BLaER1 (cell line): ENCODE measurements around the gene MATN1.

Experiments used
- H3K27ac ChIP-seq: shearing (Covaris generic); formaldehyde crosslinking; 2 replicates; pipeline ENCODE4 v1.8.1; 2022
- H3K27me3 ChIP-seq: shearing (Covaris generic); formaldehyde crosslinking; 2 replicates; pipeline ENCODE4 v1.8.1; 2022
- H3K36me3 ChIP-seq: shearing (Covaris generic); formaldehyde crosslinking; 2 replicates; pipeline ENCODE4 v1.8.1; 2022
- H3K4me1 ChIP-seq: shearing (Covaris generic); formaldehyde crosslinking; 2 replicates; pipeline ENCODE4 v1.8.1; 2022
- H3K4me2 ChIP-seq: shearing (Covaris generic); formaldehyde crosslinking; 2 replicates; pipeline ENCODE4 v1.8.1; 2022
- H3K4me3 ChIP-seq: shearing (Covaris generic); formaldehyde crosslinking; 2 replicates; pipeline ENCODE4 v1.8.1; 2022
- H3K9ac ChIP-seq: shearing (Covaris generic); formaldehyde crosslinking; 2 replicates; pipeline ENCODE4 v1.8.1; 2022
- H3K9me3 ChIP-seq: shearing (Covaris generic); formaldehyde crosslinking; 2 replicates; pipeline ENCODE4 v1.8.1; 2022
- H4K20me1 ChIP-seq: shearing (Covaris generic); formaldehyde crosslinking; 2 replicates; pipeline ENCODE4 v1.8.1; 2022
- Cebpa-rat ChIP-seq: shearing (Covaris generic); IDR thresholded peaks from 2 replicates; pipeline ENCODE4 v1.8.1; 2022

MATN1 gene

DNA sequence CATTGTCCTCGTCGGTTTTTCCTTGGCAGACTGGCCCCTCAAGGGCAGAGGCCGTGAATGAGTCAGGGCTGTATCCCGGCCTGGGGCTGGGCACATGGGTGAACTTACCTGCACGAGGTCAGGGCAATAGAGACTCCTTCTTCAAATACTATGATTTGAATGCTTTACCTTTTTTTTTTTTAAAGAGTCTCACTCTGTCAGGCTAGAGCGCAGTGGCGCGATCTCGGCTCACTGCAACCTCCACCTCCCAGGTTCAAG, 29.2 kb upstream of the MATN1 start:
- Histone ChIP-seq H3K27me3 (no peaks in the 10 kb centered on the region), H4K20me1 (peaks cover 58% of the 10 kb centered on the region), H3K9me3 (no peaks in the 10 kb centered on the region), H3K9ac (peak overlapping the region; percentile 98), H3K4me3 (peak overlapping the region; percentile 93), H3K4me2 (peak overlapping the region; percentile 98), H3K27ac (peak overlapping the region; percentile 98), H3K36me3 (peaks cover 73% of the 10 kb centered on the region), H3K4me1 (peaks cover 72% of the 10 kb centered on the region)
- TF ChIP-seq Cebpa-rat = no peak

DNA sequence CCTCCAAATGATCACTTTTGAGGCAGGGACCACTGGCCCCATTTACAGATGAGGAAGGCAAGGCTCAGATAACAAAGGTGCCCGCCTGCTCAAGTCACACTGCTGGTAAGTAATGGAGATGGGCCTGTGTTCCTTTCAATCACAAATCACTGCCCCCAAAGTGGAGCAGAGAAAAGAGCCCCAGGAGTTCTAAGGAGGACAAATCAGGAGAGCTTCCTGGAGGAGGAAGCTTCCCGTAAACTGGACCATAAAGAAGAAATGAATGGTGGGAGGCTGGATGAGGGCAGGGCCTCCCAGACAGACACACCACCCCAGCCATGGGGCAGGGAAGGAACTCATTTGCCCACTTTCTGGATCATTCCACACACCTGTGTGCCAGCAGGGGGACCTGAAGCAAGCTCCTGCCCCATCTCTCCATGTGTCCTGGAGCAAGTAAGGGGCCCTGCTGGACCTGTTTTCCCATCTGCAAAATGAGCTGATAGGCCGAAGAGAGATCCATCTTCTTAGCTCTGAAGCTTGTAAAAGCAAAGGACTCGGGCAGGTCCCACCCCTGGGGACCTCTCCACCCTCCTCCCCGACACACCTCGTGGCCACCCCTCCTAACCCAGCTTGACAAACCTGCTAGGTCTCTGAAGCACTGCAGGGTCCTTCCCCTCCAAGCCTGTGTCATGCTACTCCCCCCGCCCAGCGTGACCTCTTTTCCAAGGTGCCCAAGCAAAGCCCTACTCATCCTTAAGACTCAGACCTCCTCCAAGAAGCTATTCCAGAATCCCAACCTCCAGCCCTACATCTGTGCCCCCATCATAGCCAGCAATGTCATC, 28.7 kb upstream of the MATN1 start:
- Histone ChIP-seq H3K4me2 (peak overlapping the region; percentile 98), H3K4me3 (peak overlapping the region; percentile 93), H3K4me1 (peaks cover 77% of the 10 kb centered on the region), H4K20me1 (peaks cover 59% of the 10 kb centered on the region), H3K27ac (peak overlapping the region; percentile 98), H3K9me3 (no peaks in the 10 kb centered on the region), H3K27me3 (no peaks in the 10 kb centered on the region), H3K9ac (peak overlapping the region; percentile 98), H3K36me3 (peaks cover 79% of the 10 kb centered on the region)
- no peak for TF ChIP-seq Cebpa-rat

DNA sequence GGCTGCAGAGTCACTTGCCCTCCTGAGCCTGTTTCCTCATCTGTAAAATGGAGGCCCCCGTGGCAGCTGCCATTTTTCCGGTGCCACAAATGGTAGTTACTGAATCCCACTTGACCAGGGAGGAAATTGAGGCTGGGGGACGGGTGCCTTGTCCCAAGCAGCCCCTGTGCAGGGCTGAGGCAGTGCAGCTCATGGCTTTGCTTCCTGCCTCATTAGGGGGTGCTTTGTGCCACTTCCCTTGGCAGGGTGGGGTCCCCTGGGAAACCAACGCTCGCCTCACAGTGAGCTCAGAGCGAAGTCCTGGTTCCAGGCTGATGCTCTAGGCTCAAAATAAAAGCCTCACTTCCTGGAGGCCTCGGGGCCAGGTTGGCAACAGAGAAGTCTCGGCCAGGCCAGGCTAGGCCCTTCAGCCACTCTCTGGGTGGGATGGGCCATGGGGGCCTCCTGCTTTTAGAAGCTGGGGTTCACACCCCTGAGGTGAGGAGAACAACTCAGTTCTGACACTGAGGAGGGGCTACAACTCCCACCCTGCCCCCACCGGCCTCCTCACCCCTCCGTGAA, 27.4 kb upstream of the MATN1 start:
- Histone ChIP-seq H3K27me3 (no peaks in the 10 kb centered on the region), H3K9me3 (no peaks in the 10 kb centered on the region), H3K27ac (peak overlapping the region; percentile 98), H4K20me1 (peaks cover 59% of the 10 kb centered on the region), H3K9ac (peak overlapping the region; percentile 98), H3K36me3 (peaks cover 85% of the 10 kb centered on the region), H3K4me2 (peak overlapping the region; percentile 98), H3K4me1 (peaks cover 89% of the 10 kb centered on the region), H3K4me3 (peak overlapping the region; percentile 93)
- no peak for TF ChIP-seq Cebpa-rat

DNA sequence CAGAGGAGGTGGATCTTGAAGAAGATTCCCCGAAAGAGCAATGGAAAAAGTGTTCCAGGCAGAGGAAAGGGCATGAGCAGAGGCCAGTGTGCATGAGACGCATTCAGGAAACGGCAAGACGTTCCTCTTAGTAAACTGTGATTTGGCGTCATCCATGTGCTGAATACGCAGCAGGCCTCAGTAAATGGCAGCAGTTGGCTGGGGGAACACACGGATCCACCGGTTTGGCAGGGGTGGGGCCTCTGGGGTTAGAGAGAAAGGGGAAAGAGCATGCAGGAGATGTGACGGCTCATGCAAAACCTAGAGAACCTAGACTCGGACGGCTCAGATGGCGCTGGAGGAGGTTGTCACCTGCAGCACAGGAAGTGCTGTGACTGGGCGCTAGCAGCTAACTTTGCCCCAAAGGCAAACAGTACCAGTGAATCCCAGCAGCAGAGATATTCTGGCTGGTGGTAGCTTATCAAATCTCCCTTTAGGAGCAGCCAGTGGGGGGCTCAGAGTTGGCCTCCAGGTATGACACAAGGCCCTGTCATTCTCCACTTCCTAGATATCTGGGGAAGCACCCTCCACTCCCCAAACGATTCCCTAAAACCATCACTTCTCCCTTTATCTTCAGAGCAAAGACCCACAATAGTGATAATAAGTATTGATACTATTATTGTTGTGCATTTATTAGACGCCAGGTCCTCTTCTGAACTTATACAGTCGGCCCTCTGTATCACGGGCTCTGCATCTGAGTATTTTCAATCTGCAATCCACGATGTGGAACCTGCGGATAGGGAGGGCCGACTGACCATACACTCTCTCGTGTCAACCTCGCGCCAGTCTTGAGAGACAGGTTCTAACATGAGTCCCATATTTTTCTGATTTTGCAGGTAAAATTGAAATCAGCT, 26.6 kb upstream of the MATN1 start:
- peaks cover 94% of the 10 kb centered on the region for H3K4me1 ChIP-seq
- no peaks in the 10 kb centered on the region for H3K9me3 ChIP-seq
- peak overlapping the region; percentile 98 for H3K4me2 ChIP-seq
- H3K36me3 ChIP-seq = peaks cover 83% of the 10 kb centered on the region
- peak overlapping the region; percentile 98 for H3K27ac ChIP-seq
- no peaks in the 10 kb centered on the region for H3K27me3 ChIP-seq
- peaks cover 59% of the 10 kb centered on the region for H4K20me1 ChIP-seq
- H3K4me3 ChIP-seq = peak overlapping the region; percentile 93
- peak overlapping the region; percentile 98 for H3K9ac ChIP-seq
- no peak for TF ChIP-seq Cebpa-rat

DNA sequence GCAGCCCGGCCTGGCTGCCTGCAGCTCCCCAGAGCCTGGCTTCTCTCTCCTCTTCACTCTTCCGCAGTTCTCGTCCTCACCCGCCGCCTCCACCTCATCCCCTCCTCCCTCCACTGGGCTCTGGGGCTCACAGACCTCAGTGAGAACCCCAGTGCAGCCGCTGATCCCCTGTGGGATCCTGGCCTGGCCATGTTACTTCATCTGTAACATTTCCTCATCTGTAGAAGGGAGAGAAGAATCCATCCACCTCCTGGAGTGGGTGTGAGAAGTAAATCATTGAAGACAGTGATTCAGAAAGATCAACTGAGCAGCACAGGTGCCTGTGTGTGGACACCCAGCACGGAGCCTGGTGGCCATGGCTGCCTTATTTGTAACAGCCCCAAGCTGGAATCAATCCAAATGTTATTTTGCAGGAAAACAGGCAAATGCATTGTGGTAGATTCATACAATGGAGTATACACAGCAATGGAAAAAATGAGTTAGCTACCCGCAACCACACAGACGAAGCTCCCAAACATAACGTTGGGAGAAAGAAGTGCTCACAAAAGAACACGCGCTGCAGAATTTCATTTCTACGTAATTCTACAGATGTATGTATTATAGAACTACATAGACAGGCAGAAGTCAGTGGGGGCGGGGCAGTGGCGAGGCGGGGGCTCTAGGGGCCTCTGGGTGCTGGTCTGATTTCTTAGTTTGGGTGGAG, 25.5 kb upstream of the MATN1 start:
- Histone ChIP-seq H3K27ac (peak overlapping the region; percentile 98), H3K27me3 (no peaks in the 10 kb centered on the region), H3K4me1 (peaks cover 99% of the 10 kb centered on the region), H3K9ac (peak overlapping the region; percentile 98), H4K20me1 (peaks cover 68% of the 10 kb centered on the region), H3K4me2 (peak overlapping the region; percentile 98), H3K9me3 (no peaks in the 10 kb centered on the region), H3K36me3 (peaks cover 90% of the 10 kb centered on the region), H3K4me3 (peak overlapping the region; percentile 93)
- TF ChIP-seq Cebpa-rat = no peak

DNA sequence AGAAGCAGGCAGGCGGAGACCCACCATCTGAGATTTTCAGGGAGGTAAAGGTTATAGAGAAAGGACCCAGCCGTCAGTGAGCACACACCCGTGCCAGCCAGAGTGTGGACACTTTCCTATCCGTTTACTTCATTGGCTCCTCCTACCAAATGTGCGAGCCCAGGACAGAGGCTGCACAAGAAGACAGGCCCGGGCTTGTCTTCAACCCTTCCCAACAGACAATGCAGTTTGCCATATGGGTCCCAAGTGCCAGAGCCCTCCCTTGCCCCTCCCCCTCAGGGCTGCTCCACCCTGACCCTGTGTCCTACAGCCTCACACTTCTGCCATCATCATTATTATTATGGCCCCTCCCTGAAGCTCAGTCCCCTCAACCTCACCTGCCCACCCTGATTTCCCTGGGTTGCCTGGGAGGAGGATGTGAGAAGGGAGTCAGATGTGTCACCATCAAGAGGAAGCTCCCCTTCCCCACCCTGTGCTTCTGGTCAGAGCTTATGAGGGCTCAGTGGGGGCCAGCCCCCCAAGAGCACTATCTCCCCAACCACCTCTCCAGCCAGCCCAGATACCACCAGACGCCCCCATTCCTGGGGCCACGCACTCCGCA, 24.8 kb upstream of the MATN1 start:
- no peaks in the 10 kb centered on the region for H3K9me3 ChIP-seq
- peak overlapping the region; percentile 98 for H3K27ac ChIP-seq
- peak overlapping the region; percentile 98 for H3K4me2 ChIP-seq
- peaks cover 88% of the 10 kb centered on the region for H3K36me3 ChIP-seq
- no peak for TF ChIP-seq Cebpa-rat
- peak overlapping the region; percentile 98 for H3K9ac ChIP-seq
- peak overlapping the region; percentile 93 for H3K4me3 ChIP-seq
- peaks cover 75% of the 10 kb centered on the region for H4K20me1 ChIP-seq
- peaks cover 100% of the 10 kb centered on the region for H3K4me1 ChIP-seq
- H3K27me3 ChIP-seq = no peaks in the 10 kb centered on the region

DNA sequence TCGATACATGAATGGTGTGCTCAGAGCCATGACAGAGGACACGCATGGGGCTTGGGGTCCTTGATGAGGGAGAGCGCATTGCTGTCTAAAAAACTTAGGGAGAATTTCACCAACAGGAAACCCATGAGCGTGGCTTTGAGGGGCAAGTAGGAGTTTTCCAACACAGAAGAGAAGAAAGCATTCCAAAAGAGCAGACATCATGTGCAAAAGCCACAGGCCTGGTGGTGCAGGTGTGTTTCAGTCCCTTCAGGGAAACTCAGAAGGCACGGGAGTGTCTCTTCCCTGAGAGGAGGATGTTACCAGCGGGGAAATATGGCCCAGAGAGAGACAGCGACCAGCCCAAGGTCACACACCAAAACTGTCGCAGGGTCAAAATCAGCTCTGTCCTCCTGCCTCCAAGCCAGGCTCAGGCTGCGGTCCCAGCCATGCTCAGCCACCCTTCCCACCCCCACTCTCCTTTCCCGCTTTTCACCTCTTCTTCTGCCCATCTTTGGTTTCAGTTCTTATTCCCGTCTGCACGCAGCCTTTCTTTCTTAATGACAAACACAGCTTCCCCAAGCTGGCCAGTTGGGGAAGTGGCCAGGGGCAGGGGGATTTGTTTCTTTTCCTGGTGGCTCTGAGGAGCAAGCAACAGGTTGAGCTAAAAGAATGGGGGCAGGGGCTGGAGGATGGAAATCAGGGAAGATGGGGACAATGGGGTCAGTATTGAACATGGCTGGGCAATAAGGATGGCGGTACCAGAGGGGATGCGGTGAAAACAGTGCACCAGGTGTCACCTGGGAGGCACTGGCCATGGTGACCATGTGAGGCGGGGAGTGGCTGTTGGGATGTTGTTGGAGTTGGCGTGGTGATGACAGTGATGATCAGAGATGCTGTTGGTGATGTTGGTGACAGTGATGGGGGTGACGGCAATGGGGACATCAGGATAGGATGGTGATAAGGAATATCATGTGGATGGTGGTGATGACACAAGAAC, 23.9 kb upstream of the MATN1 start:
- Histone ChIP-seq H3K27ac (peak overlapping the region; percentile 98), H3K27me3 (no peaks in the 10 kb centered on the region), H3K9ac (peak overlapping the region; percentile 98), H3K9me3 (no peaks in the 10 kb centered on the region), H3K4me1 (peaks cover 100% of the 10 kb centered on the region), H3K4me2 (peak overlapping the region; percentile 98), H4K20me1 (peaks cover 83% of the 10 kb centered on the region), H3K4me3 (peak overlapping the region; percentile 93), H3K36me3 (peaks cover 88% of the 10 kb centered on the region)
- TF ChIP-seq Cebpa-rat = no peak

DNA sequence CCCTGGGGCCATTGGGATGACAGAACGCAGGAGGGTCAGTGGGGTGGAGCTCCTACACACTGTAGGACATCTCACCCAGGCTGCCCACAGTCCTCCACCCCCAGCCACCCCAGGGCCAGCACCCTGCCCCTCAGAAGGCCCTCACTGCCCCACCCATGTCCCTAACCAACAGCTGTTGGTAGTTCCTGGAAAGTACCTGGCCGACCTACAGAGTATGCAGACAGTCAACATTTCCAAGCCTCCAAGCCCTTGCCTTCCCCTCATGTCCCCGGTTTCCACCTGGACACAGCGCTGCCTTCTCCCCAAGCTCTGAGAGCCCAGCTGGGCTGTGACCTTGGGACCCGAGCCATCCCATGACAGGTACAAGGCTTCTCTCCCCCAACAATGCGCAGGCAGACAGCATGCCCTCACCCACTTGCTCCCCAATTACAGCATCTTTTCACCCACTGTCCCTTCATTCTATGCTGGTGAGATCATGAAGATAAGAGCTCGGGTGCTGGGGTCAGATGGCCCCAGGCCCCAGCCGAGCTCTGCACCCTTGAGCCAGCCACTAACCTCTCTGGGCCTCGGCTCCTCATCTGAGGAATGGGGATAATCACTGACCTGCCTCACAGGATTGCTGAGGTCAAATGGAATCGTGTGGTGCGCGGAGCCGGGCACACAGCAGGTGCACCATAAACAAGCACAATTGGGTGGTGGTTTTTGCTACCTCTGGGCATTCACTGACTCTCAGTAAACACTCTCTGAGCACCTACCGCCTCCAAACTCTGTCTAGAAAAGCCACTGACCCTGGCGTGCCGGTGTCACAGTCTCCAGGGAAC, 23.0 kb upstream of the MATN1 start:
- H3K36me3 ChIP-seq = peaks cover 88% of the 10 kb centered on the region
- peaks cover 92% of the 10 kb centered on the region for H4K20me1 ChIP-seq
- H3K4me2 ChIP-seq = peak overlapping the region; percentile 98
- no peaks in the 10 kb centered on the region for H3K9me3 ChIP-seq
- no peaks in the 10 kb centered on the region for H3K27me3 ChIP-seq
- peak overlapping the region; percentile 98 for H3K9ac ChIP-seq
- peak overlapping the region; percentile 98 for H3K27ac ChIP-seq
- peaks cover 100% of the 10 kb centered on the region for H3K4me1 ChIP-seq
- TF ChIP-seq Cebpa-rat = no peak
- peak overlapping the region; percentile 93 for H3K4me3 ChIP-seq
